GM19043 (cell line): Measurements from ENCODE around the gene LYZL6.
"Not testable (repeated sequence)": the region's sequence is repeated elsewhere in the genome, so short reads cannot be mapped to it uniquely, and the experiment has no call there.

ENCODE experiments used
- ATAC-seq: cut with Tn5 transposase; IDR thresholded peaks from one replicate; pipeline ENCODE4 v1.9.1; 2021; ENCODE audit warnings: low read depth; ENCODE audit not compliant: unreplicated experiment

Gene LYZL6

GRCh38 chr17:35948092-35948491, 4.6 kb upstream of the LYZL6 start:
- no peak for ATAC-seq

GRCh38 chr17:35947156-35947585, 3.7 kb upstream of the LYZL6 start:
- no peak for ATAC-seq

DNA sequence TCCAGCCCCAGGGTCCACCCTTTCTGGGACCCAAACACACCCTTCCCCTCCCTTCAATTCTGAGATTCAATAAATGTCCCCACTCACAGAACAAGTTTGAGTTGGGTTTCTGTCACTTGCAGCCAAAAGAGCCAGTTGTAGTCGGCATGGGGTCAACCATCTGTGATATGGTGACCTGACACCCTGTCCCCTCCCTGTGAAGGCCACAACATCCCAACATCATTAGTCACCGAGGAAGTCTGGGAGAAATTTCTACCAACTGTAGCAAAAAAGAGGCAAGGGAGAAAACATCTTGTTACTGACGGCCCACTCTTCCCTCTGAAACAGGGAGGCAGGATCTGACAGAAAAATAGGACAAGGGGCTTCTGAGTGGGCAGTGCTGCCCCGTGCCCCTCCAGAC, 638 bp upstream of the LYZL6 start:
- no peak for ATAC-seq

GRCh38 chr17:35942588-35943186, 826 bp downstream of the LYZL6 start:
- no peak for ATAC-seq

GRCh38 chr17:35938492-35938891, 5.0 kb downstream of the LYZL6 start:
- not testable (repeated sequence) for ATAC-seq

- ATAC-seq = no peak
Measured at GRCh38 chr17:35936063-35936462, 7.5 kb downstream of the LYZL6 start.

- ATAC-seq = no peak
Measured at GRCh38 chr17:35934760-35935159, 8.8 kb downstream of the LYZL6 start.

DNA sequence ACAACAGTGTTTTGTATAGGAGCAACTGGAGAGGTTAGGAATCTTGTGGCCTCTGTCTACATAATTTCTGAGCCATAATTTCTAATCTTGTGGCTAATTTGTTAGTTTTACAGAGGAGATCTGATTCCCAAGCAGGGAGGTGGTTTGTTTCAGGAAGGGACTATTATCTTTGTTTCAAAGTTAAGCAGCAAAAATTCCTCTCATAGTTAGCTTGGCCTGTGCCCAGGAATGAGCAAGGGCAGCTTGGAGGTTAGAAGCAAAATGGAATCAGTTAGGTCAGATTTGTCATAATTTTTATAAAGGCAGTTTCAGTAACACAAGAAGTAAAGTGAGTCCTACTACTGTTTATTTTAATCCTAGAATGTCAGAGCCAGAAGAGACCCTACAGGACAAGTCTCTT, 10.9 kb downstream of the LYZL6 start:
- ATAC-seq = no peak

DNA sequence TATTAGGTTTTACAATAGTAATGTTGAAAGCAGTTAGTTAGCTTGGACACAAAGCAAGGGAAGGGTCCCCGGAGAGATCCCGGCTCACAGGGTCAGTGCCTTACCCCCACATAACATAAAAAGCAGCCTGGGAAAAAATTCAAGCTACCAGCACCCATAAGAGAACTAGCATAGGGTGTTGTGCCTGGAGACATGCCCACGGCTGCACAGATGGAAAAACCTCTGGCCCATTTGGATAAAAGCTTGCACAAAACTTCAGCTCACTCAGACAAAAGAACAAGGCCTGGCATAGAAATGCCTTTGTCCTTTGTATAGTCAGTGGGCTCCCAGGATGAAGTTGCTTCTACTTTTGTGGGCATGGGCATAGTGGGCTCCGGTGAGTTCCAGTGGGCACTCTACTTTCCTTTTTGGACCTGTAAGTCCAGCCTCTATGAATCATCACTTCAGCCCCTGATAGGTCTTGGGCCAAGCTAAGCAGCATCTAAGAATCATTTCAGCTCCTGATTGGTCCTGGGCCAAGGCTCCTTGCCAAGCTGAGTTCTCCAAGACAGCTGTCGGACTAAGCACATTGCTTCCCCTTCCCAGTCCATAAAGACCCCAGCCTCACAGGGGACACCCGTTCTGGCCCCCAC, 11.6 kb downstream of the LYZL6 start:
- no peak for ATAC-seq

GRCh38 chr17:35930211-35931065, 13.1 kb downstream of the LYZL6 start, which contains the start of gene RDM1:
RDM1 (minus strand) TSS chr17:35930773; CDS start chr17:35930727, 46 bp downstream.
- no peak for ATAC-seq

DNA sequence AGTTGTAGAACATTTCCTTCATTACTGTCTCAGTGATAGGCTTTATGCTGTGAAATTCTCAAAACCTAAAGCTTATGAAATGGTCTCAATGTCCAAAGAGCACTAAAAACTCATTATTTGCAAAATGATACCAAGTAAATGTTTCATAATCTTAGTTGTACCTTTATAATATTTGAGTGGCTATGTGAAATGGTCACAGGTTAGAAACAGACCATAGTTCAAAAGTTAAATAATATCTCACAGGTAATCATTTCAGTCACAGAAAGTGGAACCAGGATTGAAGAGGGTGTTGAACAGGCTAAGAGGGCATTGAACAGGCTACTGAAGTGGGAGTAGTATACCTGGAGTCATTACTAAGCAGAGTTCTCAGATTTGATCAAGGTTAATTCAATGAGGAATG, 15.8 kb downstream of the LYZL6 start:
- no peak for ATAC-seq

DNA sequence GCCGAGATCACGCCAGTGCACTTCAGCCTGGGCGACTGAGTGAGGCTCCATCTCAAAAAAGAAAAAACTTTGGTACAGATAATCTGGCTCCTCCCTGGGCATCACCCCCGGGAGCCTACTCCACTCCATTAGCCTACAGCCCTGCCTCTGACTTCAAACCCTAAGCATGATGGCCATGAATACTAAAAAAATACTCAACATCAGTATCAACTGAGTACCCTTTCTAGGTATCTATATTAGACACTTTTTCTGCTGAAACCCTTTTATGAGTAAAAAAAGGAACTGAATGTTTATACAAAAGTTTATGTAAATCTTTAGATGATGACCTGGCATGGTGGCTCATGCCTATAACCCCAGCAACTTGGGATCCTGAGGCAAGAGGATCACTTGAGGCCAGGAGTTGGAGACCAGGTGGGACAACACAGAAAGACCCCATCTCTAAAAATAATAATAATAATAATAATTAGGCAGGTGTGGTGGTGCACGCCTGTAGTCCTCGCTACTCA, 19.9 kb downstream of the LYZL6 start:
- no peak for ATAC-seq

DNA sequence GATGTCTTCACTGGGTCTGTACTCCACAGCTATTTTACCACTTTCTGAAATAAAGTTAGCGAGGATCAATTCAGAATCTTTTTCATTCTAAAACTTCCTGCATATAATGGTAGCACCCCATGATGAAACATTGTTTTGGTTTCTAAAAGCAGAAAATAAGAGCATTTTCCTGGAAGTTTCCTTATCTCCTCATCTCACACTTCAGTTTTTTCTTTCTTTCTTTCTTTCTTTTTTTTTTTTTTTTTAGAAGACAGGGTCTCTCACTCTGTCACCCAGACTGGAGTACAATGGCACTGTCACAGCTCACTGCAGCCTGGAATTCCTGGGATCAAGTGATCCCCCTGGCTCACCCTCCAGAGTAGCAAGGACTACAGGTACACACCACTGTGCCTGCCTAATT, 23.3 kb downstream of the LYZL6 start:
- ATAC-seq = no peak

GRCh38 chr17:35918665-35919064, 24.8 kb downstream of the LYZL6 start:
- no peak for ATAC-seq

GRCh38 chr17:35917519-35918213, 25.8 kb downstream of the LYZL6 start:
- no peak for ATAC-seq

- ATAC-seq = no peak
Measured at GRCh38 chr17:35915153-35915964, 28.2 kb downstream of the LYZL6 start.

DNA sequence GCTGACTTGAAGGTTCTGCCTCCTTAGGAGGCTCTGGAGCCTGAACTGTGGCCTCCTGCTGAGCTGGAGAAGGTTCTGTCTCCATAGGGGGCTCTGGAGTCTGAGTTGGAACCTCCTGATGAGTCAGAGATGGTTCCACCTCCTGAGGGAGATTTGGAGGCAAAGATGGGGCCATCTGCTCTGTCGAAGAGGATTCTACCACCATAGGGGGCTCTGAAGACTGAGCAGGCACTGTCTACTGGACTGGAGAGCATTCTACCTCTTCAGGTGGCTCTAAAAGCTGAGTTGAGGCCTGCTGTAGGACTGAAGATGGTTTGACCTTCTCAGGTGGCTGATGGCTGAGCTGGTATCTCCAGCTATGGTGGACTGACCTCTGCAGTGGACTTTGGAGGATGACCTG, 29.2 kb downstream of the LYZL6 start:
- ATAC-seq = no peak

DNA sequence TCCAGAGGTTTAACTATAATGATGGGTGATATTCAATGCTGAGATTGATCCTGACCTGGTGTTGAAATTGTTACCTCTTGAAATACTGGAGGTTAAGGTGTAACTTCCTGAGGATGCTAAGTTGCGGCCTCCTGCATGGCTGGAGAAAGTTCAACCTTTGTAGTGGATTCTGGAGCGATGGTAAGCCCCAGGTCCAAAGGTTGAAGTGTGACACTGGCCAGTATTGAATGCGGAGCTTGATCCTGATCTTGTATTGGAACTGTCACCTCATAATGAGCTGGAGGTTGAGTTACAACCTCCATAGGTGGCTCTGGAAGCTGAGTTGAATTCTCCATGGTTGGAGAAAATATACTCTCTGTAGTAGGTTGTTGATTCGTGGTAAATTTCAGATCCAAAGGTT, 29.9 kb downstream of the LYZL6 start:
- ATAC-seq = no peak

- no peak for ATAC-seq
Measured at GRCh38 chr17:35912942-35913341, 30.6 kb downstream of the LYZL6 start.

GRCh38 chr17:35912339-35912912, 31.1 kb downstream of the LYZL6 start:
- no peak for ATAC-seq
